VCaP (cell line): ENCODE results near the gene KIF18B.

Source experiments
- H3K27ac ChIP-seq: fragments of 450-650 bp; 2 replicates; pipeline ENCODE4 v1.5.1; 2017
- CTCF ChIP-seq: fragments of 450-650 bp; conservative IDR thresholded peaks from 2 replicates; pipeline ENCODE4 v1.5.1; 2017; ENCODE audit warnings: mild to moderate bottlenecking, moderate library complexity

The KIF18B gene

GRCh38 chr17:44932787-44933097, 14.8 kb downstream of the KIF18B start:
- no peak overlapping the region for H3K27ac ChIP-seq
- TF ChIP-seq CTCF = no peak

GRCh38 chr17:44932096-44932786, 15.3 kb downstream of the KIF18B start:
- no peak overlapping the region for H3K27ac ChIP-seq
- no peak for TF ChIP-seq CTCF

- no peak for TF ChIP-seq CTCF
- H3K27ac ChIP-seq = no peak overlapping the region
Observed at GRCh38 chr17:44931376-44931775, 16.2 kb downstream of the KIF18B start.

GRCh38 chr17:44930667-44931066, 16.9 kb downstream of the KIF18B start:
- H3K27ac ChIP-seq = no peak overlapping the region

GRCh38 chr17:44928950-44929720, 18.4 kb downstream of the KIF18B start:
- H3K27ac ChIP-seq = no peak overlapping the region
- no peak for TF ChIP-seq CTCF

More at GRCh38 chr17:44930667-44931066, 16.9 kb downstream of the KIF18B start:
- no peak for TF ChIP-seq CTCF

- no peak overlapping the region for H3K27ac ChIP-seq
- TF ChIP-seq CTCF = no peak
Observed at GRCh38 chr17:44928136-44928535, 19.4 kb downstream of the KIF18B start.

GRCh38 chr17:44927696-44928095, 19.9 kb downstream of the KIF18B start:
- H3K27ac ChIP-seq = no peak overlapping the region
- no peak for TF ChIP-seq CTCF
